Liver (tissue), 9 donors: ENCODE data around the gene PRXL2A. TPM values are rescaled to one million over a fixed set of nuclear protein-coding genes. Genes with fewer than 3 reads are reported as not detected.

Source experiments
- DNase-seq: peaks from one replicate; pipeline ENCODE4 v3.0.0-alpha.2; 2017; ENCODE audit warnings: low spot score
- H3K27ac ChIP-seq, 2 donors: one replicate each; pipeline ENCODE4 v1.7.0; 2013; ENCODE audit warnings: inconsistent platforms in 2 of 2, low read length in 2 of 2, control low read depth in 1 of 2, low read depth in 1 of 2, mild to moderate bottlenecking in 1 of 2
- H3K27me3 ChIP-seq, 4 donors: one replicate each; pipeline versions ENCODE4 v1.6.1 to v1.7.0; 2013; ENCODE audit warnings: low read length in 3 of 4, inconsistent platforms in 1 of 4, mild to moderate bottlenecking in 1 of 4, moderate library complexity in 1 of 4; ENCODE audit not compliant: control insufficient read depth in 4 of 4, insufficient read depth in 4 of 4
- H3K36me3 ChIP-seq, 4 donors: one replicate each; pipeline versions ENCODE4 v1.6.1 to v1.7.0; 2013; ENCODE audit warnings: low read length in 3 of 4, mild to moderate bottlenecking in 3 of 4, low read depth in 1 of 4, moderate library complexity in 1 of 4; ENCODE audit not compliant: control insufficient read depth in 4 of 4, insufficient read depth in 3 of 4
- H3K4me1 ChIP-seq, 4 donors: one replicate each; pipeline versions ENCODE4 v1.6.1 to v1.7.0; 2013; ENCODE audit warnings: low read length in 3 of 4, mild to moderate bottlenecking in 3 of 4, moderate library complexity in 1 of 4; ENCODE audit not compliant: control insufficient read depth in 4 of 4, insufficient read depth in 4 of 4
- H3K4me3 ChIP-seq, 3 donors: one replicate each; pipeline versions ENCODE4 v1.6.1 to v1.7.0; 2013; ENCODE audit warnings: low read length in 3 of 3, control low read depth in 1 of 3, low read depth in 1 of 3, mild to moderate bottlenecking in 1 of 3
- H3K9ac ChIP-seq, 2 donors: one replicate each; pipeline ENCODE4 v1.7.0; 2013; ENCODE audit warnings: low read length in 2 of 2, mild to moderate bottlenecking in 2 of 2, moderate library complexity in 2 of 2, control low read depth in 1 of 2, low read depth in 1 of 2
- H3K9me3 ChIP-seq, 4 donors: one replicate each; pipeline versions ENCODE4 v1.6.1 to v1.7.0; 2013; ENCODE audit warnings: low read length in 3 of 4; ENCODE audit not compliant: control insufficient read depth in 4 of 4
- CTCF ChIP-seq: fragments of 150-350 bp; IDR thresholded peaks from 2 replicates; pipeline ENCODE4 v1.5.1; 2017; ENCODE audit warnings: improper control_type of control experiment, low read depth, low read length; ENCODE audit not compliant: missing input control
- EGR1 ChIP-seq, 2 donors: IDR thresholded peaks; 2 replicates each; pipeline ENCODE4 v1.6.1; 2016 to 2018; ENCODE audit warnings: antibody characterized with exemption in 2 of 2, low read depth in 2 of 2
- FOXA2 ChIP-seq: IDR thresholded peaks from 2 replicates; pipeline ENCODE4 v1.6.1; 2016; ENCODE audit warnings: antibody characterized with exemption
- GABPA ChIP-seq, 2 donors: IDR thresholded peaks in 1 of 2; conservative IDR thresholded peaks in 1 of 2; 2 replicates each; pipeline ENCODE4 v1.6.1; 2016; ENCODE audit warnings: antibody characterized with exemption in 2 of 2, mild to moderate bottlenecking in 1 of 2, moderate library complexity in 1 of 2
- HNF4A ChIP-seq, 2 donors: conservative IDR thresholded peaks; 2 replicates each; pipeline ENCODE4 v1.6.1; 2016; ENCODE audit warnings: antibody characterized with exemption in 2 of 2, mild to moderate bottlenecking in 2 of 2
- HNF4G ChIP-seq: IDR thresholded peaks from 2 replicates; pipeline ENCODE4 v1.6.1; 2016; ENCODE audit warnings: antibody characterized with exemption
- NR2F2 ChIP-seq: IDR thresholded peaks from 2 replicates; pipeline ENCODE4 v1.6.1; 2016; ENCODE audit warnings: antibody characterized with exemption
- RAD21 ChIP-seq, 2 donors: IDR thresholded peaks; 2 replicates each; pipeline ENCODE4 v1.6.1; 2016; ENCODE audit warnings: antibody characterized with exemption in 2 of 2, mild to moderate bottlenecking in 2 of 2
- REST ChIP-seq: IDR thresholded peaks from 2 replicates; pipeline ENCODE4 v1.6.1; 2016; ENCODE audit warnings: antibody characterized with exemption, mild to moderate bottlenecking
- RXRA ChIP-seq, 2 donors: IDR thresholded peaks; 2 replicates each; pipeline ENCODE4 v1.6.1; 2017 to 2018; ENCODE audit warnings: antibody characterized with exemption in 2 of 2, mild to moderate bottlenecking in 1 of 2
- SP1 ChIP-seq: IDR thresholded peaks from 2 replicates; pipeline ENCODE4 v1.6.1; 2018; ENCODE audit warnings: antibody characterized with exemption, mild to moderate bottlenecking
- TAF1 ChIP-seq: conservative IDR thresholded peaks from 2 replicates; pipeline ENCODE4 v1.6.1; 2016; ENCODE audit warnings: antibody characterized with exemption, mild to moderate bottlenecking
- YY1 ChIP-seq: IDR thresholded peaks from 2 replicates; pipeline ENCODE4 v1.6.1; 2016; ENCODE audit warnings: antibody characterized with exemption, mild to moderate bottlenecking
- ZBTB33 ChIP-seq: IDR thresholded peaks from 2 replicates; pipeline ENCODE4 v1.6.1; 2016; ENCODE audit warnings: antibody characterized with exemption
- WGBS: extraction: QIAGEN DNeasy Blood & Tissue Kit; methylation state at CpG from one replicate; pipeline ENCODE4 v1.1.7; 2013; 5-methylcytosine and 5-hydroxymethylcytosine counted together
- polyA plus RNA-seq, 2 donors: library from polyadenylated mRNA; stranded (reverse) in 1 of 2; unstranded in 1 of 2; fragments of 200-250 nt in 1 of 2; fragments of >200 nt in 1 of 2; fragmentation: Nextera tagmentation in 1 of 2; extraction: Ambion mirVana in 1 of 2; gene quantifications; one replicate each; pipeline versions ENCODE4 v1.2.1 to v1.2.3, GENCODE V29; 2013 to 2015
- total RNA-seq, 2 donors: library from RNA; depleted of rRNA; stranded (reverse); fragments of >200 nt; gene quantifications; one replicate each; pipeline ENCODE4 v1.2.3, GENCODE V29; 2014
- donor health status: healthy.
- donor health status: healthy.
- donor health status: healthy.
- donor health status: healthy.
- donor health status: healthy.

PRXL2A gene
- total and polyA plus RNA-seq, 4 donors = 48.5 to 87.4 (median 54.1) TPM

- Histone ChIP-seq H3K4me3 (no peak overlapping the region), H3K36me3 (no peaks in the 10 kb centered on the region), H3K27ac (no peak overlapping the region), H3K27me3 (no peaks in the 10 kb centered on the region), H3K4me1 (peaks cover 6 to 22% (median 8%) of the 10 kb centered on the region in 4 donors), H3K9ac (no peak overlapping the region), H3K9me3 (no peaks in the 10 kb centered on the region)
- 88% methylated on average over 6 of the region's 6 CpGs for WGBS
- DNase-seq = no peak
- TF ChIP-seq TAF1 (no peak), REST (no peak), SP1 (no peak), CTCF (no peak), RXRA (IDR thresholded peaks at IDR 0.05) (no peak), YY1 (no peak), ZBTB33 (no peak), GABPA (IDR thresholded peaks at IDR 0.05 in 1 of 2, conservative IDR thresholded peaks at IDR 0.05 in 1 of 2) (no peak), FOXA2 (no peak), HNF4G (no peak)
Observed at GRCh38 chr10:80484243-80484642, 75.9 kb downstream of the PRXL2A start.

DNA sequence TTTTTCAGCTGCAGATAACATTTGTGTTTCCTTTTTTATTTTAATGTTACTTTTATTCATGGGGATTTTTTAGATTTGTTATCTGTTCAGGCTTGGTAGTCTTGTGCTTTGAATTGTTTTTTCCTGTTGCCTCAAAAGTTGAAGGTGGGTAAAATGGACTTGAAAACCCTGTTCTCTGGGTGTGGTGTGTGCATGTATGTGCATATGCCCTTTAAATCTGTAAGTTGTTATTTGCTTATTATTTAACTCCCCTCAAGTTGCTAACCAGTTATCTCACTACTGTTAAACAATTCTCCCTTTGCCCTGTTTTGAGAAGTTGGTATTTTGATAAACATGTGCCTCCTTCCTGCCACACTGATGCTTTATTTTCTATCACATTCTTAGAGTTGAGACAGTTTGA is 76.3 kb downstream of the PRXL2A start:
- Histone ChIP-seq H3K9ac (no peak overlapping the region), H3K9me3 (no peaks in the 10 kb centered on the region), H3K4me1 (peaks cover 7 to 22% (median 8%) of the 10 kb centered on the region in 4 donors), H3K27ac (no peak overlapping the region), H3K36me3 (no peaks in the 10 kb centered on the region), H3K4me3 (no peak overlapping the region), H3K27me3 (no peaks in the 10 kb centered on the region)
- TF ChIP-seq CTCF = no peak
- no peak for TF ChIP-seq ZBTB33
- TF ChIP-seq REST = no peak
- no peak for TF ChIP-seq HNF4A (conservative IDR thresholded peaks at IDR 0.05)
- TF ChIP-seq RXRA (IDR thresholded peaks at IDR 0.05) = no peak
- no peak for TF ChIP-seq FOXA2
- no peak for TF ChIP-seq YY1
- no peak for TF ChIP-seq SP1
- TF ChIP-seq EGR1 (IDR thresholded peaks at IDR 0.05; ENCODE audit: low read depth in 2 of 2) = no peak
- TF ChIP-seq TAF1 = no peak
- no peak for TF ChIP-seq NR2F2
- TF ChIP-seq RAD21 (IDR thresholded peaks at IDR 0.05) = no peak
- no peak for DNase-seq
